HEK293 (cell line): ENCODE data around the gene FGA.

Source experiments
- CTCF ChIA-PET: fragments of 350-600 bp; formaldehyde crosslinking; extraction: SDS; loops from one replicate; lab custom pipeline; 2021; ENCODE audit warnings: antibody characterized with exemption; lab: Yijun Ruan, JAX
- POLR2A ChIA-PET: fragments of 300-600 bp; formaldehyde crosslinking; extraction: SDS; loops from one replicate; lab custom pipeline; 2020; ENCODE audit warnings: antibody characterized with exemption, inconsistent platforms; lab: Yijun Ruan, JAX
- H3K27ac ChIP-seq: fragments of 200-500 bp; sonication (Bioruptor generic); 2 replicates; pipeline ENCODE4 v1.5.1; 2014; ENCODE audit warnings: low read depth, low read length, control low read depth, inconsistent platforms; ENCODE audit errors: extremely low read depth
- H3K36me3 ChIP-seq, 2 experiments: fragments of 200-500 bp in 1 of 2; sonication (Bioruptor generic) in 1 of 2; 1 replicate in 1 of 2; 2 replicates in 1 of 2; pipeline ENCODE4 v1.5.1; 2014 to 2017; ENCODE audit warnings: inconsistent platforms in 2 of 2, low read length in 2 of 2; ENCODE audit not compliant: control insufficient read depth in 2 of 2, insufficient read depth in 1 of 2
- H3K4me1 ChIP-seq: fragments of 200-500 bp; sonication (Bioruptor generic); 2 replicates; pipeline ENCODE4 v1.5.1; 2014; ENCODE audit warnings: mild to moderate bottlenecking, low read length, inconsistent platforms; ENCODE audit not compliant: control insufficient read depth, insufficient read depth
- H3K4me3 ChIP-seq: 2 replicates; pipeline ENCODE4 v1.5.1; 2011; ENCODE audit warnings: low read depth, mild to moderate bottlenecking, control low read depth, low read length, moderate library complexity
- H3K9me3 ChIP-seq: fragments of 200-500 bp; sonication (Bioruptor generic); 2 replicates; pipeline ENCODE4 v1.5.1; 2014; ENCODE audit warnings: low read depth, low read length, inconsistent platforms; ENCODE audit not compliant: control insufficient read depth, insufficient read depth
- BCL11A ChIP-seq: fragments of 450-650 bp; formaldehyde crosslinking; IDR thresholded peaks from 2 replicates; pipeline ENCODE4 v1.5.1; 2016; ENCODE audit warnings: low read depth, missing biosample characterization, missing genetic modification characterization
- BCL11B ChIP-seq: fragments of 450-650 bp; formaldehyde crosslinking; IDR thresholded peaks from 2 replicates; pipeline ENCODE4 v1.5.1; 2016; ENCODE audit warnings: low read depth, missing biosample characterization, missing genetic modification characterization
- GLI4 ChIP-seq: fragments of 450-650 bp; formaldehyde crosslinking; IDR thresholded peaks from 2 replicates; pipeline ENCODE4 v1.5.1; 2016; ENCODE audit warnings: missing biosample characterization, missing genetic modification characterization
- KLF1 ChIP-seq: fragments of 450-650 bp; formaldehyde crosslinking; IDR thresholded peaks from 2 replicates; pipeline ENCODE4 v1.5.1; 2016; ENCODE audit warnings: missing biosample characterization, missing genetic modification characterization
- MYNN ChIP-seq: fragments of 450-650 bp; formaldehyde crosslinking; IDR thresholded peaks from 2 replicates; pipeline ENCODE4 v1.5.1; 2016; ENCODE audit warnings: missing biosample characterization, missing genetic modification characterization, borderline replicate concordance
- MZF1 ChIP-seq: fragments of 450-650 bp; formaldehyde crosslinking; IDR thresholded peaks from 2 replicates; pipeline ENCODE4 v1.5.1; 2017; ENCODE audit warnings: missing biosample characterization, missing genetic modification characterization, borderline replicate concordance
- YY1 ChIP-seq: fragments of 450-650 bp; formaldehyde crosslinking; IDR thresholded peaks from 2 replicates; pipeline ENCODE4 v1.5.1; 2018; ENCODE audit warnings: missing biosample characterization, missing genetic modification characterization
- ZNF155 ChIP-seq: fragments of 450-650 bp; formaldehyde crosslinking; IDR thresholded peaks from 2 replicates; pipeline ENCODE4 v1.5.1; 2016; ENCODE audit warnings: missing biosample characterization, missing genetic modification characterization
- ZNF2 ChIP-seq: fragments of 450-650 bp; formaldehyde crosslinking; IDR thresholded peaks from 2 replicates; pipeline ENCODE4 v1.5.1; 2016; ENCODE audit warnings: missing biosample characterization, missing genetic modification characterization
- ZNF354C ChIP-seq: fragments of 450-650 bp; formaldehyde crosslinking; IDR thresholded peaks from 2 replicates; pipeline ENCODE4 v1.5.1; 2016; ENCODE audit warnings: missing biosample characterization, missing genetic modification characterization, low read depth, borderline replicate concordance
- ZNF37A ChIP-seq: fragments of 450-650 bp; IDR thresholded peaks from 2 replicates; pipeline ENCODE4 v1.5.1; 2018; ENCODE audit warnings: missing biosample characterization, missing genetic modification characterization
- ZNF473 ChIP-seq: fragments of 450-650 bp; formaldehyde crosslinking; IDR thresholded peaks from 2 replicates; pipeline ENCODE4 v1.5.1; 2017; ENCODE audit warnings: missing biosample characterization, missing genetic modification characterization
- ZNF514 ChIP-seq: fragments of 450-650 bp; formaldehyde crosslinking; IDR thresholded peaks from 2 replicates; pipeline ENCODE4 v1.5.1; 2016; ENCODE audit warnings: missing biosample characterization, missing genetic modification characterization
- ZNF560 ChIP-seq: fragments of 450-650 bp; formaldehyde crosslinking; IDR thresholded peaks from 2 replicates; pipeline ENCODE4 v1.5.1; 2017; ENCODE audit warnings: missing biosample characterization, missing genetic modification characterization, borderline replicate concordance
- ZNF621 ChIP-seq: fragments of 450-650 bp; formaldehyde crosslinking; IDR thresholded peaks from 2 replicates; pipeline ENCODE4 v1.5.1; 2017; ENCODE audit warnings: missing biosample characterization, missing genetic modification characterization
- ZNF654 ChIP-seq: fragments of 450-650 bp; formaldehyde crosslinking; IDR thresholded peaks from 2 replicates; pipeline ENCODE4 v1.5.1; 2016; ENCODE audit warnings: low read depth, missing biosample characterization, missing genetic modification characterization
- ZNF768 ChIP-seq: fragments of 450-650 bp; formaldehyde crosslinking; IDR thresholded peaks from 2 replicates; pipeline ENCODE4 v1.5.1; 2018; ENCODE audit warnings: missing biosample characterization, mild to moderate bottlenecking, missing genetic modification characterization
- ZNF785 ChIP-seq: fragments of 450-650 bp; formaldehyde crosslinking; IDR thresholded peaks from 2 replicates; pipeline ENCODE4 v1.5.1; 2016; ENCODE audit warnings: missing biosample characterization, missing genetic modification characterization
- ZSCAN16 ChIP-seq: fragments of 450-650 bp; formaldehyde crosslinking; IDR thresholded peaks from 2 replicates; pipeline ENCODE4 v1.5.1; 2016; ENCODE audit warnings: missing biosample characterization, missing genetic modification characterization
- TF ChIP-seq, protein P1 (sequence below): fragments of 450-650 bp; formaldehyde crosslinking; IDR thresholded peaks from 2 replicates; pipeline ENCODE4 v1.5.1; 2016; ENCODE audit warnings: missing biosample characterization, missing genetic modification characterization, borderline replicate concordance
- TF ChIP-seq, protein P2 (sequence below): fragments of 450-650 bp; formaldehyde crosslinking; IDR thresholded peaks from 2 replicates; pipeline ENCODE4; 2016; ENCODE audit warnings: missing biosample characterization, missing genetic modification characterization
- TF ChIP-seq, protein P3 (sequence below): fragments of 450-650 bp; formaldehyde crosslinking; IDR thresholded peaks from 2 replicates; pipeline ENCODE4 v1.5.1; 2016; ENCODE audit warnings: missing biosample characterization, missing genetic modification characterization
- TF ChIP-seq, protein P4 (sequence below): fragments of 450-650 bp; formaldehyde crosslinking; IDR thresholded peaks from 2 replicates; pipeline ENCODE4 v1.5.1; 2016; ENCODE audit warnings: missing biosample characterization, missing genetic modification characterization
- TF ChIP-seq, protein P5 (sequence below): IDR thresholded peaks from 2 replicates; pipeline ENCODE4 v1.6.1; 2011; ENCODE audit warnings: mild to moderate bottlenecking, low read depth, low read length, borderline replicate concordance
- TF ChIP-seq, protein P6 (sequence below): fragments of 450-650 bp; IDR thresholded peaks from 2 replicates; pipeline ENCODE4 v1.5.1; 2018; ENCODE audit warnings: missing biosample characterization, mild to moderate bottlenecking, missing genetic modification characterization

Gene FGA

DNA sequence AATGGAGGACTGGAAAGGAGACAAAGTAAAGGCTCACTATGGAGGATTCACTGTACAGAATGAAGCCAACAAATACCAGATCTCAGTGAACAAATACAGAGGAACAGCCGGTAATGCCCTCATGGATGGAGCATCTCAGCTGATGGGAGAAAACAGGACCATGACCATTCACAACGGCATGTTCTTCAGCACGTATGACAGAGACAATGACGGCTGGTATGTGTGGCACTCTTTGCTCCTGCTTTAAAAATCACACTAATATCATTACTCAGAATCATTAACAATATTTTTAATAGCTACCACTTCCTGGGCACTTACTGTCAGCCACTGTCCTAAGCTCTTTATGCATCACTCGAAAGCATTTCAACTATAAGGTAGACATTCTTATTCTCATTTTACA is 21.0 kb downstream of the FGA start:
- POLR2A ChIA-PET = no interaction called here
- Histone ChIP-seq H3K36me3 (no peaks in the 10 kb centered on the region), H3K4me1 (no peaks in the 10 kb centered on the region), H3K27ac (no peak overlapping the region), H3K9me3 (no peaks in the 10 kb centered on the region), H3K4me3 (no peak overlapping the region)
- CTCF ChIA-PET = interaction anchor here (0.6 to 3.0 kb wide), 2 partner anchors 11 to 68 kb away, joined by 3 to 9 read pairs; no protein-coding TSS in a partner anchor
- TF ChIP-seq ZNF785 (tag by site-specific recombination) (no peak), ZNF155 (no peak), ZNF621 (tag by site-specific recombination) (no peak), BCL11B (no peak), ZNF473 (no peak), ZNF654 (no peak), ZNF2 (tag by site-specific recombination) (no peak)
- TF ChIP-seq, protein P1, sequence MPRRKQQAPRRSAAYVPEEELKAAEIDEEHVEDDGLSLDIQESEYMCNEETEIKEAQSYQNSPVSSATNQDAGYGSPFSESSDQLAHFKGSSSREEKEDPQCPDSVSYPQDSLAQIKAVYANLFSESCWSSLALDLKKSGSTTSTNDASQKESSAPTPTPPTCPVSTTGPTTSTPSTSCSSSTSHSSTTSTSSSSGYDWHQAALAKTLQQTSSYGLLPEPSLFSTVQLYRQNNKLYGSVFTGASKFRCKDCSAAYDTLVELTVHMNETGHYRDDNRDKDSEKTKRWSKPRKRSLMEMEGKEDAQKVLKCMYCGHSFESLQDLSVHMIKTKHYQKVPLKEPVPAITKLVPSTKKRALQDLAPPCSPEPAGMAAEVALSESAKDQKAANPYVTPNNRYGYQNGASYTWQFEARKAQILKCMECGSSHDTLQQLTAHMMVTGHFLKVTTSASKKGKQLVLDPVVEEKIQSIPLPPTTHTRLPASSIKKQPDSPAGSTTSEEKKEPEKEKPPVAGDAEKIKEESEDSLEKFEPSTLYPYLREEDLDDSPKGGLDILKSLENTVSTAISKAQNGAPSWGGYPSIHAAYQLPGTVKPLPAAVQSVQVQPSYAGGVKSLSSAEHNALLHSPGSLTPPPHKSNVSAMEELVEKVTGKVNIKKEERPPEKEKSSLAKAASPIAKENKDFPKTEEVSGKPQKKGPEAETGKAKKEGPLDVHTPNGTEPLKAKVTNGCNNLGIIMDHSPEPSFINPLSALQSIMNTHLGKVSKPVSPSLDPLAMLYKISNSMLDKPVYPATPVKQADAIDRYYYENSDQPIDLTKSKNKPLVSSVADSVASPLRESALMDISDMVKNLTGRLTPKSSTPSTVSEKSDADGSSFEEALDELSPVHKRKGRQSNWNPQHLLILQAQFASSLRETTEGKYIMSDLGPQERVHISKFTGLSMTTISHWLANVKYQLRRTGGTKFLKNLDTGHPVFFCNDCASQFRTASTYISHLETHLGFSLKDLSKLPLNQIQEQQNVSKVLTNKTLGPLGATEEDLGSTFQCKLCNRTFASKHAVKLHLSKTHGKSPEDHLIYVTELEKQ (tag by site-specific recombination) = no peak
- TF ChIP-seq, protein P2, sequence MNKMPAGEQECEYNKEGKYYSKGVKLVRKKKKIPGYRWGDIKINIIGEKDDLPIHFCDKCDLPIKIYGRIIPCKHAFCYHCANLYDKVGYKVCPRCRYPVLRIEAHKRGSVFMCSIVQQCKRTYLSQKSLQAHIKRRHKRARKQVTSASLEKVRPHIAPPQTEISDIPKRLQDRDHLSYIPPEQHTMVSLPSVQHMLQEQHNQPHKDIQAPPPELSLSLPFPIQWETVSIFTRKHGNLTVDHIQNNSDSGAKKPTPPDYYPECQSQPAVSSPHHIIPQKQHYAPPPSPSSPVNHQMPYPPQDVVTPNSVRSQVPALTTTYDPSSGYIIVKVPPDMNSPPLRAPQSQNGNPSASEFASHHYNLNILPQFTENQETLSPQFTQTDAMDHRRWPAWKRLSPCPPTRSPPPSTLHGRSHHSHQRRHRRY (tag by site-specific recombination) = no peak
- TF ChIP-seq, protein P3, sequence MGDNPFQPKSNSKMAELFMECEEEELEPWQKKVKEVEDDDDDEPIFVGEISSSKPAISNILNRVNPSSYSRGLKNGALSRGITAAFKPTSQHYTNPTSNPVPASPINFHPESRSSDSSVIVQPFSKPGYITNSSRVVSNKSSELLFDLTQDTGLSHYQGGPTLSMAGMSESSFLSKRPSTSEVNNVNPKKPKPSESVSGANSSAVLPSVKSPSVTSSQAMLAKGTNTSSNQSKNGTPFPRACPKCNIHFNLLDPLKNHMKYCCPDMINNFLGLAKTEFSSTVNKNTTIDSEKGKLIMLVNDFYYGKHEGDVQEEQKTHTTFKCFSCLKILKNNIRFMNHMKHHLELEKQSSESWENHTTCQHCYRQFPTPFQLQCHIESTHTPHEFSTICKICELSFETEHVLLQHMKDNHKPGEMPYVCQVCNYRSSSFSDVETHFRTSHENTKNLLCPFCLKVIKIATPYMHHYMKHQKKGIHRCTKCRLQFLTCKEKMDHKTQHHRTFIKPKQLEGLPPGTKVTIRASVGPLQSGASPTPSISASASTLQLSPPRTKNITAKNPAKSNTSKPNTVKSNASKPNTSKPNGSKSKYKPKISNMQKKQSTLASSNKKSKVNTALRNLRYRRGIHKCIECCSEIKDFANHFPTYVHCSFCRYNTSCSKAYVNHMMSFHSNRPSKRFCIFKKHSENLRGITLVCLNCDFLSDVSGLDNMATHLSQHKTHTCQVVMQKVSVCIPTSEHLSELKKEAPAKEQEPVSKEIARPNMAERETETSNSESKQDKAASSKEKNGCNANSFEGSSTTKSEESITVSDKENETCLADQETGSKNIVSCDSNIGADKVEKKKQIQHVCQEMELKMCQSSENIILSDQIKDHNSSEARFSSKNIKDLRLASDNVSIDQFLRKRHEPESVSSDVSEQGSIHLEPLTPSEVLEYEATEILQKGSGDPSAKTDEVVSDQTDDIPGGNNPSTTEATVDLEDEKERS (tag by site-specific recombination) = no peak
- TF ChIP-seq, protein P4, sequence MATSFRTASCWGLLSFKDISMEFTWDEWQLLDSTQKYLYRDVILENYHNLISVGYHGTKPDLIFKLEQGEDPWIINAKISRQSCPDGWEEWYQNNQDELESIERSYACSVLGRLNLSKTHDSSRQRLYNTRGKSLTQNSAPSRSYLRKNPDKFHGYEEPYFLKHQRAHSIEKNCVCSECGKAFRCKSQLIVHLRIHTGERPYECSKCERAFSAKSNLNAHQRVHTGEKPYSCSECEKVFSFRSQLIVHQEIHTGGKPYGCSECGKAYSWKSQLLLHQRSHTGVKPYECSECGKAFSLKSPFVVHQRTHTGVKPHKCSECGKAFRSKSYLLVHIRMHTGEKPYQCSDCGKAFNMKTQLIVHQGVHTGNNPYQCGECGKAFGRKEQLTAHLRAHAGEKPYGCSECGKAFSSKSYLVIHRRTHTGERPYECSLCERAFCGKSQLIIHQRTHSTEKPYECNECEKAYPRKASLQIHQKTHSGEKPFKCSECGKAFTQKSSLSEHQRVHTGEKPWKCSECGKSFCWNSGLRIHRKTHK (tag by site-specific recombination) = no peak

DNA sequence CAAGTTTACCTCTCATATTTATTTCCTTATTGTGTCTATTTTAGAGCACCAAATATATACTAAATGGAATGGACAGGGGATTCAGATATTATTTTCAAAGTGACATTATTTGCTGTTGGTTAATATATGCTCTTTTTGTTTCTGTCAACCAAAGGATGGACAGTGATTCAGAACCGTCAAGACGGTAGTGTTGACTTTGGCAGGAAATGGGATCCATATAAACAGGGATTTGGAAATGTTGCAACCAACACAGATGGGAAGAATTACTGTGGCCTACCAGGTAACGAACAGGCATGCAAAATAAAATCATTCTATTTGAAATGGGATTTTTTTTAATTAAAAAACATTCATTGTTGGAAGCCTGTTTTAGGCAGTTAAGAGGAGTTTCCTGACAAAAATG is 21.5 kb downstream of the FGA start:
- H3K4me3 ChIP-seq = no peak overlapping the region
- ChIA-PET CTCF (interaction anchor here (1.1 to 3.0 kb wide), 2 partner anchors 9 to 10 kb away, joined by 3 to 9 read pairs; no protein-coding TSS in a partner anchor), POLR2A (no interaction called here)
- no peaks in the 10 kb centered on the region for H3K9me3 ChIP-seq
- no peak overlapping the region for H3K27ac ChIP-seq
- H3K36me3 ChIP-seq = no peaks in the 10 kb centered on the region
- H3K4me1 ChIP-seq = no peaks in the 10 kb centered on the region
- no peak for TF ChIP-seq MYNN (tag by site-specific recombination)
- no peak for TF ChIP-seq GLI4 (tag by site-specific recombination)
- TF ChIP-seq ZNF560 (tag by site-specific recombination) = no peak
- no peak for TF ChIP-seq YY1 (tag by site-specific recombination)
- no peak for TF ChIP-seq ZNF354C
- no peak for TF ChIP-seq KLF1 (tag by site-specific recombination)
- no peak for TF ChIP-seq ZNF37A (tag by site-specific recombination)
- no peak for TF ChIP-seq MZF1 (tag by site-specific recombination)
- TF ChIP-seq BCL11A = no peak
- TF ChIP-seq ZNF514 (tag by site-specific recombination) = no peak
- no peak for TF ChIP-seq ZNF768 (tag by site-specific recombination)
- TF ChIP-seq, protein P5, sequence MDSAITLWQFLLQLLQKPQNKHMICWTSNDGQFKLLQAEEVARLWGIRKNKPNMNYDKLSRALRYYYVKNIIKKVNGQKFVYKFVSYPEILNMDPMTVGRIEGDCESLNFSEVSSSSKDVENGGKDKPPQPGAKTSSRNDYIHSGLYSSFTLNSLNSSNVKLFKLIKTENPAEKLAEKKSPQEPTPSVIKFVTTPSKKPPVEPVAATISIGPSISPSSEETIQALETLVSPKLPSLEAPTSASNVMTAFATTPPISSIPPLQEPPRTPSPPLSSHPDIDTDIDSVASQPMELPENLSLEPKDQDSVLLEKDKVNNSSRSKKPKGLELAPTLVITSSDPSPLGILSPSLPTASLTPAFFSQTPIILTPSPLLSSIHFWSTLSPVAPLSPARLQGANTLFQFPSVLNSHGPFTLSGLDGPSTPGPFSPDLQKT = no peak
- no peak for TF ChIP-seq ZSCAN16 (tag by site-specific recombination)
- TF ChIP-seq, protein P6, sequence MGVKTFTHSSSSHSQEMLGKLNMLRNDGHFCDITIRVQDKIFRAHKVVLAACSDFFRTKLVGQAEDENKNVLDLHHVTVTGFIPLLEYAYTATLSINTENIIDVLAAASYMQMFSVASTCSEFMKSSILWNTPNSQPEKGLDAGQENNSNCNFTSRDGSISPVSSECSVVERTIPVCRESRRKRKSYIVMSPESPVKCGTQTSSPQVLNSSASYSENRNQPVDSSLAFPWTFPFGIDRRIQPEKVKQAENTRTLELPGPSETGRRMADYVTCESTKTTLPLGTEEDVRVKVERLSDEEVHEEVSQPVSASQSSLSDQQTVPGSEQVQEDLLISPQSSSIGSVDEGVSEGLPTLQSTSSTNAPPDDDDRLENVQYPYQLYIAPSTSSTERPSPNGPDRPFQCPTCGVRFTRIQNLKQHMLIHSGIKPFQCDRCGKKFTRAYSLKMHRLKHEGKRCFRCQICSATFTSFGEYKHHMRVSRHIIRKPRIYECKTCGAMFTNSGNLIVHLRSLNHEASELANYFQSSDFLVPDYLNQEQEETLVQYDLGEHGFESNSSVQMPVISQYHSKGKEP = no peak
